HK-2 (cell line): Measurements from ENCODE around the gene CD36.

Experiments
- DNase-seq: peaks from one replicate; pipeline ENCODE4 v3.0.0-alpha.2; 2018; ENCODE audit not compliant: unreplicated experiment

Gene CD36

DNA sequence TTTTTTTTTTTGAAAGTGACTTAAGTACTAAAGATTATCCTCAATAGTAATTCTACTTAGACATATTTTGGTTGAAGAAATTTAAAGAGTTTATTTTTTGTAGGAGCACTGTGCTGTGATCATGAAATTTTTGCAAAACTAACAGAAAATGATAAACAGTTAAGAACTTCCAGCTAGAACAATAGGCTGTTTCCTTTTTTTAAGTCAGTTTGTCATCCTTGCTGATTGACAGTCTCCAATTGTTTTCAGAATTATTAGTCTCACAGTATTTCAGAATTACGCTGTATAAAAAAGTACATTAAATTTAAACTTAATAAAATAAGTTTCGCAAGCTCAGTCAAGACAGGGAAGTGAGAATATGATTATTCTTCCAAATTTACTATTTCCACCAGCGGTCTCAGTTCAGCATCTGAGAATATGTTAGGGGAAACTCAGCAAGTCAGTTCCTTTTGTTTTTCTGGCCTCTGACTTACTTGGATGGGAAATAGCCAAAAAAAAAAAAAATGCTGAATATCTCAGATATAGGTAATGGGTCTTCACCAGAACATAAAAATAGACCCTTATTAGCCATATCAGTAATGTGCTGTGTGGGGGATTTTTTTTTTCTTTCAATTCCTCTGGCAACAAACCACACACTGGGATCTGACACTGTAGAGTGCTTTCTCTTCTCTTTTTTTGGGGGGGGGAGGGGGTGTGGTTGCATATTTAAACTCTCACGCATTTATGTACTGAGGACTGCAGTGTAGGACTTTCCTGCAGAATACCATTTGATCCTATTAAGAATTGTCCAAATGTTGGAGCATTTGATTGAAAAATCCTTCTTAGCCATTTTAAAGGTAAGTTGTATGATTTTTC is at the start of gene CD36:
Gene CD36 (plus strand): TSS at position 732 of the 855 bp plus-strand sequence. CDS start 8,099 bp downstream, outside the sequence.
- no peak for DNase-seq

DNA sequence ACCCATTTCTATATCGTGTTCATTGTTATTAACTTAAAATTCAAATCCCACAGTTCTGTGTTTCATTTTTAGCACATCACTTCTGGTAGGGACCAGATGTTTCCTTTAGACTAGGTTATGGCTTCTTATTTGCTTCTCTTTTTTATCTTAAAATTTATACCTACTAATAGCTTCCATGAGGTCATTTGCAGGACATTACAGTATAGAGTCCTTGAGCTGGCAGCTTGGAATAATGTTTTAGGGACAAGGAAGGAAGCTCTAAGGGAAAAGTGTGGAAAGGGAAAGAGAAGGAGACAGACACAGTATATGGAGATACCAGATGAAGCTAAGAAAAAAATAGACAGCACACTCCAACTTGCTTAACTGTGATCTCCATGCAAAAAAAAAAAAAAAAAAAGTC is 48.8 kb upstream of the CD36 start:
- no peak for DNase-seq

DNA sequence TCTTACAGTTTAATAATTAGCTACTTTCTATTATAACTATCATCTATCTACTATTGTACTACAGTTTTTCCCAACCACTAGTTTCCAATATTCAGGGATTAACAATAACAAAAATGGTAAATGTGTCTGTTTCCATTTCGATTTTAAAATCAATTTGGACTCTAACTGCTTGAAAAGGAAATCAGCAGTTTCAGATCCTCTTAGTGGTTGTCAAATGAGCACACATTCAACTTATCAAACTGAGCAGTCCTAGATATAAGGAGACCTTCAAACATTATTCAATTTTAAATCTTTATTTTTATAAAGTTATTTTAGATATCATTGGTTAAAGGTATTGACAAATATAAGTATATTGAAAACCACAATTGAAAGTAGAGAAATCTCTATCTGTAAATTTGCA is 46.8 kb upstream of the CD36 start:
- DNase-seq = no peak

DNA sequence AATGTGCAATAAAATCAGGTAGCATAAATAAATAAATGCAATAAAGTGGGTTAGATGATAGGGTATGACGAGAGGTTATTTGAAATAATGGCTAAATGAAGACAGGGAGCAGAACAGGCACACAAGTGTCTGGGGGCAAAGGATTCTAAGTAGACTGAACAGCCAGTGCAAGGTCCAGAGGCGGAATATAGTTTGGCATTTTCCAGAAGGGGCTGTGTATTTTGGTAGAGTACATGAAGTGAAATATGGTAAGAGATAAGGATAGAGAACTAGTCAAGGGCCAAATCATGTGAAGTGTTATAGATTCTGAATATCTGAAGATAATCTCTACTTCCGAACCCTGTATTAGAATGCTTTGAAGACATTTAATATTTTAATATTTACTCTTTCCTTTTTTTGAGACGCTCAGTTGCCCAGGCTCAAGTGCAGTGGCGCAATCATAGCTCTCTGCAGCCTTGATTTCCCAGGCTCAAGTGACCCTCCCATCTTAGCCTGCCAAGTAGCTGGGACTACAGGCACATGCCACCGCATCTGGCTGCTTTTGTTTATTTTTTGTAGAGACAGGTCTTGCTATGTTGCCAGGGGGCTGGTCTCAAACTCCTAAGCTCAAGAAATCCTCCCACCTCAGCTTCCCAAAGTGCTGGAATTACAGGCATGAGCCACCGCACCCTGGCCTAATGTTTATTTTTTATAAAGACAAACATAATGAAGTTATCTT is 44.4 kb upstream of the CD36 start:
- DNase-seq = no peak

DNA sequence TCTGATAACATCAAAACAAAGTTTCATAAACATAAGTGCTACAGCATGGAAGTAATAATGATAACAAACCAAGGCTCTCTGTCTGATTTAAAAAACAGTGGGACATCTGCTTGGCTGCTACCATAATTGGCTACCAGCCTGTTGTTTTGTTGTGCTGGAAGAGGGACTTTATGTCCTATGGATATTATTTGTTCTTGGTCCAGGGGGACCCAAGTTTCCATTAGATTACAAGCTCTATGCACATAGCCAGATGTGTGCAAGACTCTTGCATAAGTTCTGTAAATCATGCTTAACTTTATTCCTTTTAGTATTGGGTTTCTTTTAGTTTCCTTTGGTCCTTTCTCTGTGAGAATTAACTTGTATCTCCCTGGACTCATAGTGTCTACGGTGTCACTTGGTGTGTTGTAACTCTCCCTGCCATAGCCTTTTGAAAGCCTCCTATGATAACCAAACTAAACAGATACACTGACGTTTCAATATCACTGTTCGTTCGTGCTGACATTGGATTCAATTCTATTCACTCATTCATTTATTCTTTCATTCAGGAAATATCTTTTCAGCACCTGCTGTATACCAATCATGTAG is 41.4 kb upstream of the CD36 start:
- DNase-seq = no peak

DNA sequence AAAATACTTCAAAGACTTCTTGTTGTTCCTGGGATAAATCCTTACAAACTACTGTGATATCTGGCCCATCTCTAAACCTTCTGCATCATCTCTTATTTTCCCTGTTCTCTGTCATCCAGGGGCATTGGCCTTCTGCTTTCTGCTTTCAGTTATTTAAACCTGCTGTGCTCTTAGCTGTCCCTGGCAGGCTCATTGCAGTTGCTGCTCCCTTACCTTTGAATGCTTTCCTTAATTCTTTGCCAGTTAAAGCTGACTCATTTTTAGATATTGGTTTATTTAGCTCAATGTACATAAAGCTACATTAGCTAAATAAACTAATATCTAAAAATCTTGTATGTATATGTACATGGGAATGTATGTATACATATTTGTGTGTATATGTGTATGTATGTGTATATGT is 40.6 kb upstream of the CD36 start:
- DNase-seq = no peak

DNA sequence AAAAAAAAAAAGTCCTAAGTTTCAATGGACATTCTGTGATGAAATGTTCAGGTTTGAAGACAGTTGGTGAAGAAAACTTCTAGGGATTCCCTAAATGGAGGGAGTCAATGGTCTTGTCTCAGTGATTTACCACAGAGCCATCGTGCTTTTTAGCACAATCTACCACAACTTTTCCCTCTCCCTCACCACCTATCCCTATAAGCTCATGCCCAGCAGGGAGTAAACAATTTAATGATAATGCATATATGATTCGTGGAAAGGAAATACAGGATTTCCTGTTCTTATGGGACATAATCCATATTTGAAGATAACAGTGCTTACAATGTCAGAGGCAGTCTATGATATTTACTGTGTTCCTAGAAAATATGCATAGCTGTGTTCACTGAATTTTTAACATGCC is 38.4 kb upstream of the CD36 start:
- no peak for DNase-seq

DNA sequence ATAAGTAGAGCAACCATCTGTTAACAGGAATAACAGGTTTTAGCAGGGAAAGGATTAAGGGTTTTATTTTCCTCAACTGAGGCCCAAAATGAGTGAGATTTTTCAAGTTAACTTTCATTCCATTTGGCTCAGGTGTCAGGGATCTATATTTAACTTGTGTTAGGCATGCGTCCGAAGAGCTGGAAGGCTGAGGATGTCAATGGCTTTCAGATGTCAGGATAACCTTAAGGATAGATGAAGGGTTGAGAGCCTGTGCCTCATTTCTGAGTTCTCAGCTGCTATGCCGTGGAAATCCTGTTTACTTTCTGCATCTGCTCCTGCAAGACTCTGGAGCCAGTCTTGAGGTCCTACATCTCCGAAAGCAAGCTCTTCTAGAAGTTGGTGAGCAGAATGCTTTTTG is 36.4 kb upstream of the CD36 start:
- DNase-seq = no peak

DNA sequence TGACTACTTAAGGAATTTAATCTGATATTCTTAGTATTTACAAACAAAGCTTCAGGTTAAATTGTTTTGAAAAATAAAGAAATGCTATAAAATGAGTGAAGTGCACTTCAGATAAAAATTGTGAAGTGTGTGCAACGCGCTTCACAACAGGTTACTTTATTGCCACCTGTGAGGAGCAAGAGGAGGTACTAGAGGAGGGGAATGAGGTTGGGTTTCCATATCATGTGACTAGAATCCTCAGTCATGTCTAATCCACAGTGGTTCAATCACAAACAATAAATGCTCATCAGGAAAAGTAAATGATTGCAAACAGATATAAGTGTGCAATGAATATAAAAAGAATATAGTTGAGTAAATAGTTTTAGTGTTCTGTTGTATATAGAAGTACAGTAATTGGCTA is 34.5 kb upstream of the CD36 start:
- no peak for DNase-seq

DNA sequence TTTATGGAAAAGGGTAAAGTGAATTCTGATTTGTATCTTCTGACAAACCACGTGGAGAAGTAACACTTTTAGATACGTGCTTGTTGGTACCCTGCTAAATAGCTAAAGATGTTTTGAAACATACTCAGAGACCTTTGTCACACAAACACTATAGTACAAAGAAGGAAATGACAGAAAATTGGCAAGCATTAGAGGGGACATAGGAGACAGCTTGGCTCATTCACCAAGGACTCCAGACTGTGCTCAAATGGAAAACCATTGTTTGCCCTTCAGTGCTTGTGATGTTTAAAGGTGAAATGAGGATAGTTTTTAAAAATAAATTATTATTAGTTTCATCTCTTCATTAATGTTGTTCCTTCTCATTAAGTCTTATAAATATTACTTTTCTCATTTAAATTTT is 34.0 kb upstream of the CD36 start:
- DNase-seq = no peak

DNA sequence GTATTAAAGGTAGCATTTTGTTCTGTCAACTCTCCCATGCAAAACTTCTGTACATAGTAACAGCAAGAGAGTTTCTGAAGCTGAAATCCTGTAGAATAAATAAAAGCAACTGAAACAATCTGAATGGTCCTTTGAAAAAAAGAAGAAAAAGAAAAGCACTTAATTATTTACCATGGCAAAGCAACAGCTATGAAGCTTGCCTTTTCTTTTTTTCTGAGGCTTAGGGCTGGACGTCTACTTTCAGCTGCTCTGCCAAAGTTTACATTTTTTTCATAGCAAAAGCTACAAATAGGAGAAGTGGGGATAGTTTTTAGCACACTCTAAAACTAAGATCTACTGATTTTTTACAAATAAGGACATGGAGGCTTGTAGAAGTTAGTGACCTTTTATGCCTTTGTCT is 31.3 kb upstream of the CD36 start:
- no peak for DNase-seq

DNA sequence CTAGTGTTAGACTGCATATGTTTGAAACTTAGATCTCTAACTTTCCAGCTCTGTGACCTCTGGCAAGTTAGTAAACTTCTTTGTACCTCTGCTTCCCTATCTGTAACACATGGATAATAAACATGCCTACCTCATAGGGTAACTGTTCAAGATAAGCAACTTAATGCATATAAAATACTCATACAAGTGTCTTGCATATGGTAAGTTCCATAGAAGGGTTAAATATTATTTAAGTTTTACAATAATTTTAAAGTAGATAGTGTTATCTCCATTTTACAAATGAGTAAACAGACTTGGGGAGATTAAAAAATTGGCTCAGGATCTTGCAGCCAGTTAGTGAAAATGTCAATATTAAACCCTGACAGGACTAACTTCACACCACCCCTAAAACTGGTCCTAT is 30.1 kb upstream of the CD36 start:
- no peak for DNase-seq

DNA sequence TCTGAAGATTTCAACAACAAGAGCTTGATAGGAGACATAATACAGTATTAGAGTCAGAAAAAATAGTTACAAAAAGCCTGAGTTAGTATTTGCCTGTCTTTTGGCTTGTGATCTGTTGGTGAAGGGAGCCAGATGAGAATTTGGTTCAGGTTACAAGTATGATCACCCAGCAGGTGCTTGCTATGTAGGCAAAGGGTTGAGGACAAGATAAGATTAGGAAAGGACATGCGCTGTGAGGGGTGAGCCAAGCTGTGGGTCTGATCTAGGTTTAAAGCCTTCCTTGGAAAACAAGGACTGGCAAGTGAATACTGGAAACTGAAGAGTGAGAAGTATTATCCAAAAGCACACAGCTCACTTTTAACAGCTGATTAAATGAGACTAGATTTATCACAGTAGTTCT is 28.7 kb upstream of the CD36 start:
- DNase-seq = no peak

DNA sequence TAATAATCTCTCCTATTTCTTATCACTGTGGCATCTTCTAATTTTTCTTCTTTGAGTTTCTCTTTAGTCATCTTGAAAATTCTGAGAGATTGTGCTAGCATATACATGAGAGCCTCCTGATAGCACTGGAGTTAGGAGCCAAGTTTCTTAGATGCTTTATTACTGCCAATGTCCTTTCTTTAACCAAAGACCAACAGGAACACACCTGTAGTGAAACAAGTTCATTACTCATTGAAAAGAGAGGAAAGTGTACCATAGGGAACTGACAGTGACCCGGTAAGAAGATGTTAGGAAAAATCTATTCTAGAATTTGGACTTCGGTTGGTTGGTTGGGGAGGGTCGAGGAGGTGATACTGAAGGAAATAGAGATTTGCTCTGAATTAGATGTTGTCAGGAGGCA is 27.1 kb upstream of the CD36 start:
- no peak for DNase-seq

DNA sequence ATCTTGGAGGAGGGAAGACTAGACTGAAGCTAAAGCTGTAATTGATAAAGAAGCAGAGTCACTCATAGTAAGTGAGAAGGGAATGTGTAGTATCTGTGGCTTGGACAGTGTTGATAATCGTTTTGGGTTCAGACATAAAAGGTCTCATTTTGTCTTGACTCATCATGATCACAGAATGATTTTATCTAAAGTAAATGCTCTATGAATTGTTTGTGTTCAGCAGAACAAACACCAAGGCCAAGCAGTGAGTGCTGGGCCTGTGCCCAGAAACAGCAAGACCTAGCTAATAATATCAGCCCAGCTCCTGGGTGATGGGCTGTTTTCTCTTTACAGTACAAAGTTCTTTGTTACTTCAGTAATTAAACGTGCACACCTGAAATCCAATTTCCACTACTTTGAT is 26.7 kb upstream of the CD36 start:
- no peak for DNase-seq

DNA sequence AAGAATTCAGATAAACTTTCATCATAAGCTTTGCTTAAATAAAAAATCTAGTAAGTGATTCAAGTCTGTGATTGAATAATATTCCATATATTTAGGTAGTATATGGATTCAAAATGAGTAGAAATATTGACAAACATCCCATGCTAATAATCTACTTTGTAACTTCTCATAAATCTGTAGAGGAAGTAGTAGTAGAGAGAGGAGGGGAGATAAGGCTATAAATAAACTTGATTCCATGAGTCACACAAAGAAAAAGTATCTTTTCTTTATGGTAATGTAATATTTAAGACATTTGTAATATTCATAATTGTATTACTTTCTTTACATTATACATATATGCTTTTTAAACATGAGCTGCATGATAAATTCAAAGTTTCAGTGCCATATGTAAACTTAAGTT is 25.6 kb upstream of the CD36 start:
- DNase-seq = no peak

DNA sequence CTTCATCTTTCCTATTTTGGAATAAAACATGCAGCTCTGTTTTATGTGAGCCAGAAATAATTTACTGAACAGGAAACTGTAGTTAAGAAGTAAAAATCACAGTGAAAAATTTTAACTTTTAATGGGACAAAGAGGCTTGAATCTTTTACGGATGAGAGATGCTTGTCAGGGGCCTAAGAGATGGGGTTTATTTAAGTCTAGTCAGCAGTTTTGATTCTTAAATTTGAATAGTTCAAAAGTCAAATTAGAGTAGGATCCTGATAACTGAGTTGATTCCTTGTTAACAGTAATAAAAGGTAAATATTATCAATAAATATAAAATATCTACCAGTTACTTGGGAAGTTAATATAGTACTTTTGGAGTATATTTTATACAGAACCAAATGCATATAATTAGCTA is 24.9 kb upstream of the CD36 start:
- DNase-seq = no peak

DNA sequence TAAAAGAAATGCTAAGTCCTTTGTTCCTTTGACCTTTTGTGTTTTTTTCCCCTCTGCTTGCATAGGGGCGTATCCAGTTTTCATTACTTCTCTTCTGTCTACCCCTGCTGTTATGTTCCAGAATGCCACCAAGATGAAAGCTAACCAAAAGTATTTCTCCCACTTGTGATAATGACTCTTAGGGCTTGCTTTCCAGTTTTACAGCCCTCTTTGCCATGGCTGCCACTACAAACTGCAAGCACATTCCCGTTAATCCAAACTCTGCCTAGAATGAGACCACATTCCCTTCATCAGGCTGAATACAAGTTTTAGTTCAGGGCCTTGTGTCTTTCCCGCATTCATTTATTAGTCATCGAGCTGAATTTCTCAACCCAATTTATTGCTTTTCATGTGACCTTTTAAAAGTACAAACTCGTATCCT is 23.6 kb upstream of the CD36 start:
- no peak for DNase-seq

DNA sequence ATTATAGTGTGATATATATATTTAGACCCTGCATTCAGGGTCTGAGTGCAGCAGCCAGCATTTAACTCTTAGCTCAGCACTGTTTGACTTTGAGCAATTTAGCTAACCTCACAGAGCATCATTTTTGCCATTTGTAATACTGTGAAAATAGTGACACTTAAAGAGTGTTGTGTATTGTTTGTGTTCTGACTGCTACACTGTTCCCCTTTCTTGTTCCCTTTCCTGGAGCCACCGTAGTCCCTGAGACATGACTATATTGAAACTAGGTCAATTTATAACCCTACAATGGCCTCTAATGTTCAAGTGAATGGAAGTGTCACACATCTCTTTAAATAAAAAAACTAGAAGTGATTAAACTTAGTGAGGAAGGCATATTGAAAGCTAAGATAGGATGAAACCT is 20.3 kb upstream of the CD36 start:
- no peak for DNase-seq

DNA sequence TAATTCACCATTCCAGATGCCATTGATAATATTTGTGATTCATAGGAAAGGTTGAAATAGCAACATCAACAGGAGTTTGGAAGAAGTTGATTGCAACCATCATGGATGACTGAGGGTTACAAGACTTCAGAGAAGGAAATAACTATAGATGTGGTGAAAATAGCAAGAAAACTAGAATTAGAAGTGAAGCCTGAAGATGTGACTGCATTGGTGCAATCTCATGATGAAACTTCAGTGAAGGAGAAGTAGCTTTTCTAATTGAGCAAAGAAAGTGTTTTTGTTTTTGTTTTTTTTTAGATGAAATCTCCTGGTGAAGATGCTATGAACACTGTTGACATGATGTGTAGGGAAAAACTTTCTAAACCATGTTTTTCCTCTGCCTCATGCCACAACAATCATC is 18.7 kb upstream of the CD36 start:
- DNase-seq = no peak

DNA sequence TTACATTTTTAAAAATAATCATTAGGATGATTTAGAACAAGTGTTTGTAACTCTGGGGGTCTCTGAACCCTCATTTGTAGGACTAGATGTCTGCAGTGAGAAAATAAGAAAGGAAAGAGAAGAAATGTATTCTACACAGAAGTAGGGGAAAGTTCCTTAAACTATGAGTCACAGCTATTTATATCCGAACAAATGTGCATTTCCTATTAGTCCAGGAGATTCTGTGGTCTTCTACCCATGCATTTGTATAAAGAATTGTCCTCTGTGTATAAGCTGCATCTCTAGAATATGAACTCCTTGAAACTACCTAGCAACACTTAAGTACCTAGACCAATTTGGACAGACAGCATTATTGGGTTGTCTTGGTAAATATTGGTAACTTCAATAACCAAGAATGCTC is 15.9 kb upstream of the CD36 start:
- DNase-seq = no peak

DNA sequence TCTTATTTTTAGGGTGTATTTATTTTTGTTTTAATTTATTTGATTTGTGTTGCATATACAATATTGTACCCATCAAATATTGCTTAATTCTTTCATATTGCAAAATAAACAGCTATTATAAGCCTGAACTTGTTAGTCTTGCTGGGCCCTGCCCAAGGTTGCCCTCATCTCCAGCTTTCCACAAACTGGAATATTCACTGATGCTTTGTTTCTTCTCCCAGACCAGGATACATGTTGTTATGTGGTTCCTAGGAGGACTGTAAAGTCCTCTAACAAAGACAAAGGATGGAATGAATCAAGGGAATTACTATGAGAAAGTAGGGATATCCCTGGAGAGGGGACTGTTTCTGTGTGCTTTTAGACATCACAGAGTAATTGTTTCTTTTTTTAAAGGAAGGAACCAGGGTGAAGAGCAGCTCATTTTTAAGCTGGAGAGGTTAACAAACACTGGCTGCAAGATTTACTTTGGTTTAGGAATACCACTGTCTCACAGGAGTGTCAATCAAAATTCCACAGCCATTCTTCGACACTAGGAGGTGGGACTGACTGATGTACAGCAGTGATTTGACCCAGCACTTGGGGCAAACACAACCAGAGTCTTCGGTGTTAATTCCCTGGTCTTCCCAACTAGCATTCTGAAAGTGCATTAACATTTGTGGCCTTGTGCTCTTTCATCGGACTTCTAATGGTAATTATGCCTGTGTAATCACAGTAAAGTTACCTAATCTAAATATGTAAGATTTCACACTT is 14.8 kb upstream of the CD36 start:
- DNase-seq = no peak
